NCI-H146 treated with DMSO at 0.1 percent for 48 hours (cell line): ENCODE data around the gene XXYLT1.

Source experiments
- DNase-seq: peaks from one replicate; lab custom pipeline; 2025; ENCODE audit not compliant: unreplicated experiment; lab: John Stamatoyannopoulos, UW

XXYLT1 gene

DNA sequence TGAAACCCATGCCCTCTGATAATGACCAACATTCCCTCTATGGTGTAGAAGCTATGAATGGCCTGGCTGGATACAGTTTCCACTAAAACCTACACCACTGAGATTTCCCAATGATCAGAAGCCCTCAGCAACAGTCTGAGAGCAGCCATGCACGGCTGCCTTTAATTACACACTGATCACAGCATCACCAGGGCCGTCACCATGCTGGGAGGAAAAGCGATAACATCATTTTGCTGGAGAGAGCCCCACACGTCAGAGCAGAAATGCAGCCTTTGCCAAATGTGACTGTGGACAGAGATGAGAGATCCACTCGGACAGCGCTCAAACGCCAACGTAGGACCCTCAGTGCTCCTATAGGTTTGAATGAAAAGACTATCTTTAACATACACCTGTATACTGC lies 135.0 kb downstream of the XXYLT1 start:
- DNase-seq = no peak

DNA sequence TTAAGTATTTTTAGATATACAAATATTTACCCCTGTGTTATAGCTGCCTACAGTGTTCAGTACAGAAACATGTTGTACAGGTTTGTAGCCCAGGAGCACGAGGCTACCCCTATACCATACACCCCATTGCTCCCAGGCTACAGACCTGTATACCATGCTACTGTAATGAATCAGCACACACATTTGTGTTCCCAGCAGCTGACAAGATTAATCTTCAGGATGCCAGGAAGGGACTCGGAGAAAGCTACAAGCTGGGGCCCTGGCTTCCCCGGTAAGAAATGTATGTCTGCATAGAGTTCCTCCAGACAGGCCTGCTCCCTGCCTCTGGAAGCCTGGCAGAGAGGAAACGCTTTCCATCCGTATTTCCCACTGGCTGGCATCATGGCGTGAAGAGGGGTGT lies 136.5 kb downstream of the XXYLT1 start:
- no peak for DNase-seq

DNA sequence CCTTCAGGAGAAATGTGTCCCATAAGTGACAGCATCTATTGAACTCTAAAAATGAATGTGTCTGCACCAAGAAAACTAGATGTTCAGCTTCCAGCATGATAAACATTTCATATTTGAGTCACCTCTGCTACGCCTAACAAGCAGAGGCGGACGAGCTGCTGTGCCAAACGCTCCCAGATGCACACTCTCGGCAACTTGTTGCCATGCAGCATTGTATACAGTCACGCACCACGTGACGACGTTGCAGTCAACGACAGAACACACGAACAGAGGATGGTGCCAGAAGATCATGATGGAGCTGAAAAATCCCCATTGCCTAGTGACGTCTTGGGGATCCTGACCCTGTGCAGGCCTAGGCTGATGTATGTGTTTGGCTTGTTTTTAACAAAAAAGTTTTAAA lies 137.5 kb downstream of the XXYLT1 start:
- DNase-seq = no peak

DNA sequence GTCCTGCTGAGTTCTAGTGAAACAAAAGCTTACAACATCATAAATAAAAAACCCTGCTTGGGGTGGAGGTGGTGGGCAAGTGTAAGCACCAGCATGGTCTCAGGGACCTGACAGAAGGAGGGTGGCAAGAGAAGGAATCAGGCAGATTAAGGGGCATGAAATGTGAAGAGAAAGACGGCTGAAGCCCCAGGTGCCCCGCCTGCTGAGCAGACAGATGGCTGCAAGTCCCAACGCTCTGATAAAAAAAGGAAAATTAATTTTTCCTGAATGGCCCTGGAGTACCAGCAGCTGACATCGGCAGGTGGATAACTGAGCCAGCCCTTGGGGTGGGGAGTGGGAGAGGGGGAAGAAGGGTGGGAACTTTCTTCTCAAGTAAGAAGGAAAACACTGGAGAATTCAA lies 137.9 kb downstream of the XXYLT1 start:
- DNase-seq = no peak

DNA sequence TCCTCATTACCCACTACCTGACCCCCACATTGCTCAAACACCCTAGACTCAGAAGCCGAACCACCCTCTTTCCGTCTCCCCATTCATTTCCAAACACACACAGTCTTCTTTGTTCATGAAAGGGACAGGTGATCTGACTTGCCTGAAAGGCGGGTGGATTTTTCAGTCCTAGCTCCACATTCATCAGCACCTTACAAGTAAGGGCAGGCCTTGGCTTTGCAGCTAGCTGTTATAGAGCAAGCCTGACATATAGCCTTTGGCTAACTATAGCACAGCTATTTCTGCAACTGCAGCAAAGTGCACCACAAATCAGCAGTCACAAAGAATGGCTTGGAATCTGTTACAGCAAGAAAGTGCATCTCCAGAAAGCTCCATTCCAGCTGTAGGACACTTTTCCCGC lies 139.8 kb downstream of the XXYLT1 start:
- DNase-seq = no peak

DNA sequence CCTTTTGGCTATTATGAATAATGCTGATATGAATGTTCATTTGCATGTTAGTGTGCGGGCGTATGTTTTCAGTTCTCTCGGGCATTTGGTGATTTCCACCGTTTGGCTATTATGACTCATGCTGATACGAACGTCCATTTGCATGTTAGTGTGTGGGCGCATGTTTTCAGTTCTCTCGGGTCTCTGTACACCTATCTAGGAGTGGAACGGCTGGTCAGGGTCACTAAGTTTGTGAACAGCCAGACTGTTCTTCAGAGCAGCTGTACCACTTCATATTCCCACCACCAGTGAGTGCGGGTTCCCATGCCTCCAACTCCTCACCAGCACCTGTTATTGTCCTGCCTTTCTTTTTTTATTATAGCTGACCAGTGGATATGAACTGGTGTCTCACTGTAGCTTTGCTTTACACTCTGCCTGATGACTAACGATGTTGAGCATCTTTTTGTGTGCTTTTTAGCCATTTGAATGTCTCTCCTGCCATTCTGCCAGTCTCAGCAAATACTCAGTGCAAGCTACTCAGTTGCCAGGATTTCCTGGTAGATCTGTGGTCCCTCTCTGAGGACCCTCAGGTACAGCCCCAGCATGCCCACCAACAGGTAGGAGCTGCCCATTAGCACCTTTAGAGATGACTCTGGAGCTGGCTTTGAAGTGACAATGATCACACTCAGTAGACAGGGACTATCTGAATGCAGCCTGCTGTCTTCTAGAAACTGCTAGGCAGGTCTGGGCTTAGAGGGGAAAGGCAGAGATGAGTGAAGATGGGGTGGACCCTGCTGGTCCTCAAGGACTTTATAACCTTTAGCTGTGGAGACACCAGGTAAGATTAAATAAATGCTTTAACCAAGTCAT lies 141.1 kb downstream of the XXYLT1 start:
- DNase-seq = no peak

DNA sequence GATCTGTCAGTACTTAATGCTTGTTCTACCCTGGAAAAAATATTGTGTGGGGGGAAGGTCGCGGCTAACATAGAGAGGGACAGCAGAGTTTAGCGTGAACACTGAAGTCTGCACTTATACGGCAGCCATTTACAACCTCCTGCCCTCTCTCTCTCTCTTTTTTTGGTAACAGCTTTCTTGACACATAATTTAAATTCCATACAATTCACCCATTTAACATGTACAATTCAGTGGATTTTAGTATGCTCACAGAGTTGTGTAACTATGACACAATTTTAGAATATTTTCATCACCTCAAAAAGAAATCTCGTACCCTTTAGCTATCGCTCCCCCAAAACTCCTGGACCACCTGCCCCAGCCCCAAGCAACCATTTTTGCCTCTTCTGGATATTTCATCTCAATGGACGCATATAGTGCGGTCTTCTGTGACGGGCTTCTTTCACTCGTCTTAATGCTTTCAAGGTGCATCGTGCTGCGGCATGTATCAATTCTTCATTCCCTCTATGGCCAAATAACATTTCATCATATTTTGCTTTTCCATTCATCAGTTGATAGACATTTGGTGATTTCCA lies 141.8 kb downstream of the XXYLT1 start:
- no peak for DNase-seq

DNA sequence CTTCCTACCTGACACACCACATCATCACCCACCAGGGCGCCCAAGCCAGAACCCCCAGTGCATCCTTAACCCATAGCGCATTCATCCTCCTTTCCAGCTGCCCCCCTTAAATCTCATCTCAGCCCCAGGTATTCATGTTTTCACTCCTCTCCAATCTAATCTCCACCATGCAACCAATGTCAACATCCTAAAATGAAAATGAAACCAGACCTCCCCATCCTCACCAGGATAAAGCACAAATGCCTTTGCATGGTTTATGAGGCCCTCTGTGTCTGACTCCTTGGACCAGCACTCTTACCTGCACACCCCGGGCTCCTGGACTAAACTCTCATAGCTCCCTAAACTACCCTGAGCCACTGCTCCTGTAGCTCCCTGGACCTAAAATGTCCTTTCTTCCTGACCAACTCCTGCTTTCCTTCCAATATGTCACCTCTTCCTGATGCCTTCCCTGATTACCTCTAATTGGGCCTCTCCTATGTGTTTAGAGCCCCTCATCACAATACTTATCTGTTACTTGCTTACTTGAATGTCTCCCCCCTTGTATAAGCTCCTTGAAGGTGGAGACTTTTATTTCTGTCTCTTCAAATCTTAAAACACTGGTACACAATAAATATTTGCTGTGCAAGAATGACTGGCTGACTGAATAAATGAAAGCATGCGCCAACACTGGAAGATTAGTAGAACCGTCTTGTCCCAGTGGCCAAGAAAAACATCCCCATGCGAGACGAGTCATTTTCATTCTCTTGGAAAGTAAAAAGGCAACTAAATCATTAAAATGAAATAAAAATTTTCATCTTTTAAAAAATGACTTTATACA lies 142.5 kb downstream of the XXYLT1 start:
- DNase-seq = no peak

DNA sequence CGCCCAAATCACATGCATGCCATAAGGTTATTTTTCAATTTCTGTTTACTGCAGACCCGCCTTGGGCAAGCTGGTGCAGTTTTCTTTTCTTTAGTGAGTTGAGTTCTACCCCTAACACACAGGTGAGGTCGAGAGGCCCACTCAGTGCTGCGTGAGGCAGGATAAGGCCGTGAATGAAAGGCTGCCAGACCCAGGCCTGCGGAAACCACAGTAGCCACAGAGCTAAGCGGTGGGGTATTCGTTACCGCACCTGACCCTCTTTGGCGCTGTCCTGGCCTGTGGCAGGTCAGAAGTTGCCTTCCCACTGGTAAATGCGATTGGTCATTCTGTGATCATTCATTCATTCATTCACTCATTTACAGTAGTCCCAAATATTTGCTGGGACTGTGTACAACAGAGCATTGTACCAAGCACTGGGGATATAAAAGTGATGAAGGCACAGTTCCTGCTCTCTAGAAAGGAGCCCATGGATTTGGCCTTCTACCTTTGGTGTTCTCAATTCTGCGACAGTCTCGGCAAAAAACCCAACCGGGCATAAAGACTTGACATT lies 144.8 kb downstream of the XXYLT1 start:
- no peak for DNase-seq

DNA sequence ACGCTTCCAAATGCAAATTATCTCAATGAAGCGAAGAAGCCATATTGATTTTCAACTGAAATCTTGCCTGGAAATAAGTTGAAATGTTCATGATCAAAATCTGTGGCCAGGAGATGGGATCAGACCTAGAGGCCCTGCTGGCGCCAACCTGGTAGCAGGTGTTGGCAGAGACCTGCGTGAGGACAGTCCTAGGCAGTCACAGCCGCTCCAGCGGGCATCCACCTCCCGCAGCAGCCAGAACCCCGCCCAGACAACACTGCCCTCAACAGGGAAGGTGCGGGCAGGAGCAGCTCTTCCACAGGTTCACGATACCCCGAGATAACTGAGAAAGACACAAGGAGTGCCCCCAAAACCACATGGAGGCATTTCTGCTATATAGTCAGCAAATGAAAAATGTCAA lies 145.3 kb downstream of the XXYLT1 start:
- no peak for DNase-seq

DNA sequence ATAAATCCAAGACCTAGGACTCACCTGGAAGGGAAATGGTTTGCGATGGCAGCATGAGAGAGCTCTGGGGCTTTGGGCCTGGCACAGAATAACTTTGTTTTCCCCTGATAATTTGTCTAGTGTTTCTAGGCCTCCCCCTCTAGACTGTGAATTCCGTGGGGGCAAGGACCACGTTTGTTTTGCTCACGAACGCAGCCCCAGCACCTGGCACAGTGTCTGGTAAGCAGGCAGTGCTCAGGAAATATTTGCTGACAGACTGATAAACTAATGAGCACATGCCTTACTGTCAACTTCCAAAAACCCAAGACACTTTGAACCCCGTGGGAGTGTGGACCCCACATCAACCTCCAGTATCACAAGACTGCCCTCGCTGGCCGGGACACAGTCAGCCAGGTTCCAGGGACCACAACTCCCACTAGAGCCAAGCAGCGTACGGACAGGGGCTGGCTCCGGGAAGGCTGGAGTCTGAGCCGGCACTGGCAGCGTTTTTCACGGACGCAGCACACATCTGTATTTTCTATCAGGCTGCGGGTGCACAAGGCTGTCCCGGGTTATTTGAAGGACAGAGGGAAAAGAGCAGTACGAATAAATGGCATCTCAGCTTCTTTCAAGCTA lies 146.5 kb downstream of the XXYLT1 start:
- DNase-seq = no peak

DNA sequence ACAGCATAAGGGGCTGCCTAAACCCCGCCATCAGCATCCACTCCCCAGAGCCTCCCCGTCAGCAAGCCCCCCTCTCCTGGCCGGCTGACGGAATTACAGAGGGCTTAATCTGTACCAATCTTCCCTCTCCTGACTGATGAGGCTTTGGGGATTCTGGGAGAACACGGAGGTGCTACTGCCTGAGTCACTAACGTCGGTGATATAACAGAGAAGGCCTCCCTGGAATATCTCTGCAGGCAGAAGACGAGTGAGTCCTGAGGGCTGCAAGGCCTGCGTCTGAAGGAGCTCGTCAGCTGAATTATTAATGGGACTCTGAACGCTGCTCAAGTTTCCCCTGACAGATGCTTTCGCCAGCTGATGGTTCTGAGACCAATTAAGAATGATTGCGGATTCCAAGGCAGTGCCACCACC lies 147.7 kb downstream of the XXYLT1 start:
- DNase-seq = no peak

DNA sequence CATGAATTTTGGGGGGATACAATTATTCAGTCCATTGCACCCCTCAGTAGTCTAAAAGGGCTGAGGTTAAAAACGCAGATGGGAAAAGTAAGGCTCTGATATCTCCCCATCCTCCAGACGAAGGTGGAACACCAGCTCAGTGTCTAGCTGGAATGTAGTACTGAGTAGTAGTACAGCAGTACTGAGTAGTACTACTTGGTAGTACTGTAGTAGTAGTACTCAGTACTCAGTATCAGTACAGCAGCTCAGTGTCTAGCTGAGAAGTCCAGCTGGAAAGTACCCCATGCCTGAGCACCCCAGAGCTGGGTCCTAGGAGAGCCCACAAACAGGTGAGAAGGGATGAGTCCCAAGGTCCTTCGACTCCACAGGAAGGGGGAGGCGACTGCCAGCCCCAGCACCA lies 148.7 kb downstream of the XXYLT1 start:
- no peak for DNase-seq

DNA sequence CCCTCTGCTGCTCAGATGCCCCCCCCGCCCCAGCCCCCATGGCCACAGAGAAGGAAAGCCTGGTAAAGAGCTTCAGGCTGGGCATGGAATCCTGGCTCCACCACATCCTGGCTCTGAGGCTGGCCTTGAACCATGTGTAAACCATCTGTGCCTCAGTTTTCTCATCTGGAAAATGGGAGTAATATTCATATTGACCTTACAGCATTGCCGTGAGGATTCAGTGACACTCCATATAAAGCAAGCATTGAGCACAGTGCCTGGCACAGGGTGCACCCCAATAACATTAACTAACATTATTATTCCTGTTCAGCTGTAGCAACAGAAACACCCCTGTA lies 150.7 kb downstream of the XXYLT1 start:
- DNase-seq = no peak

DNA sequence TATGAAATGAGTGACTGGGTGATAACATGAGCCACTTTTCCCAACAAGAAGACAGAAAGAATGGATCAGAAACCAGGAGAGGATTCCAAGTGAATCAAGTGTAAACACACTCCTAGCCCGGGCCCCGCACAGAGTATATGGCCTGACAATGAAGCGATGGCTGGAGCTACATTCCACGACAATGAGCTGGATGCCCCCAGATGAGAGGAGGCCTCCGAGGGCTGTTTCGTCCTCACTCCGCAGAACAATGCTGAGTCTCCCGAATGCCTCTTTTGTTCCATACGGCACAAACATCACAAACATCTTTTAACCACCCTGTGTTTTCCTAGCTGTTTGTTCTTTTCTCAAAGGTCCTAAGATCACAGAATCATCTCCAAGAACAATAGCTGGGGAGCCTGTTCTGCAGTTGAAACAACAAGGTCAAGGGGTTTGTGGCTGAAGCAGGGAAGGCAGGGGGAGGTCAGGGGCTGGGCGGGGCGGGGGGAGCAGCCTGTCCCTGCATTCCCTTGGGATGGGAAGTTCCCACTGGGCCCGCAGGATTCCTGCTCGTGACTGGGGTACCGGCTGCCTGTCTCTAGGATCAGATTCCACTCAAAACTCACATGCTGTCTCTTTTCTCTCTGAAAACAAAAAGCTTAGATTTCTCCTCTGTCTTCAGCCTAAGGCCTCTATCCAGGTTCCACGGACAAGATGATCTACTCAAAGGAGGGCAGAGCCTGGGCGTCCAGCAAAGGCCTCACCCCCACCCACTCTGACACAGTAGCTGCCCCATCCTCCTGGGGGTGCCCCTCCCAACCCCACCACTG lies 151.3 kb downstream of the XXYLT1 start:
- no peak for DNase-seq

DNA sequence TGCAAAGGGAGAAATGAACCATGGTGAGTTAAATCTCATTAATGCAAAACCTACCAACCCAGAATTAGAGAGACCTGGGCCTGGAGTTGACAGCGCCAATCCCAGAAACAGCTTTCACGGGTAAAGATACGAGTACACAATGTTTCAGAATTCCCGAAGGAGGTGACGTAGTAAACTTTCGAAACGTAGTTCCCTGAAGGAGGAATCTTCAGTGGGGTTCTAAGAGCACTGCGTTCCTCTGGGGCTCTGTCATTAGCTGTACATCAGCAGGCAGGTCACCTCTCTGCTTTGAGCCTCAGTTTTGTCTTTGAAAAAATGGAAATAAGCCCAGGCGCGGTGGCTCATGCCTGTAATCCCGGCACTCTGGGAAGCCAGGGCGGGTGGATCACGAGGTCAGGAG lies 152.3 kb downstream of the XXYLT1 start:
- DNase-seq = no peak

DNA sequence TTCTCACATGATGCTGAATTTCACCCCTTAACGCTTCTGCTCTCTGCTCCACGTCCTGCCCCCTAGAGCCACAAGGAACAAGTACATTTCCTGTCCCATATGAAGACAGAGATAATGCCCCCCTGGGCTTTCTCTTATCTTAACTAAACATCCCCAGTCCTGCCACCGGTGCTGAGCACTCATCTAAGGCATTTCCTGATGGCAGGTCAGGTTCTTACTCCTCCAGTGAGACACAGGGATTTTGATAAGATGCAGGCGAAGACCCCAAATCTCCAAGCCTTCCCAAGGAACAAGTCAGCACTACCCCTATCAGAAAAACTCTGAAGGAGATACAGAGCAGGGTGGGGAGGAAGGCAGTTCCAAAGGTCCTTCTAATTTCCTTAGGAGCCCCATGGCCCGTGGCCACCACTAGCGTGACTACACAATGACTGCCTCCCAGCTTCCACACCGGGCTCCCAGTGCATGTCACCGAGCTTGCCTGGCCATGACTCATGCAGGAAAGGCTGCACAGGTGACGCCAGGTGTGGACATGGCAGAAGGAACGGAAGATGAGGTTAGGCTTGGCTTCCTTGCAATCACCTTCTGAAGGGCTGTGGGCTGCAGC lies 152.9 kb downstream of the XXYLT1 start:
- DNase-seq = no peak

DNA sequence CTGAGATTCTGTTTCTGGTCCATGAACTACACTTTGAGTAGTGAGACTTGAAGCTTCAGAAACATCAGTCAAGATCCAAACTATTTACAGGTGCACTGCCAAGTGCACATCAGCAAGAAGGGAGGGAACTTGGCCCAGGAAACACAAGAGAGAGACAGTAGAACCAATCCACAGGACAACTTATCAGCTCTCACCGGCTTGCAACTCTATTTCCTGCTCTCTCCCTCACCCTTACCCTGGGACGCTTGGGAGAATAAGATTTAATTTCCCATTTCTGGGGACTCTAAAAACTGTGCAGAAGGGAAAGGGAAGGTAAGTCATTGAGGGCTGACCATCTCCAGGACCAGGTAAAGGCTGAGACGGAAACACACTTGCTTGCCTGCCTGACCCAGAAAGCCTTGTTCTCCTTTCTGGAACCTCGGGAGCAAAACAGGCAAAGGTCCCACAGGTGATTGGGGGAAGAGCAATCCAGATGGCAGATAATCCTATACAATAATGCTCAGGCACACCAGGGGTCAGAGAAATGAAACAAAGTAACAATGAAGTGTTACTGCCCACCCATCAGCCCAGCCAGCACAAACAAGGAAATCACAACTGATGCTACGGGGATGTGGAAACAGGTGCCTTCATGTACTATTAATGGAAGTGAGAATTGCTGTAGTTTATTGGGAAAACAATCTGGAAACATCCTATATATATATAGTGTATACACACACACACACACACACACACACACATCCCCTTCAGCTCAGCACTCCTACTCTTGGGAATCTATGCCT lies 154.4 kb downstream of the XXYLT1 start:
- DNase-seq = peak; percentile 47

DNA sequence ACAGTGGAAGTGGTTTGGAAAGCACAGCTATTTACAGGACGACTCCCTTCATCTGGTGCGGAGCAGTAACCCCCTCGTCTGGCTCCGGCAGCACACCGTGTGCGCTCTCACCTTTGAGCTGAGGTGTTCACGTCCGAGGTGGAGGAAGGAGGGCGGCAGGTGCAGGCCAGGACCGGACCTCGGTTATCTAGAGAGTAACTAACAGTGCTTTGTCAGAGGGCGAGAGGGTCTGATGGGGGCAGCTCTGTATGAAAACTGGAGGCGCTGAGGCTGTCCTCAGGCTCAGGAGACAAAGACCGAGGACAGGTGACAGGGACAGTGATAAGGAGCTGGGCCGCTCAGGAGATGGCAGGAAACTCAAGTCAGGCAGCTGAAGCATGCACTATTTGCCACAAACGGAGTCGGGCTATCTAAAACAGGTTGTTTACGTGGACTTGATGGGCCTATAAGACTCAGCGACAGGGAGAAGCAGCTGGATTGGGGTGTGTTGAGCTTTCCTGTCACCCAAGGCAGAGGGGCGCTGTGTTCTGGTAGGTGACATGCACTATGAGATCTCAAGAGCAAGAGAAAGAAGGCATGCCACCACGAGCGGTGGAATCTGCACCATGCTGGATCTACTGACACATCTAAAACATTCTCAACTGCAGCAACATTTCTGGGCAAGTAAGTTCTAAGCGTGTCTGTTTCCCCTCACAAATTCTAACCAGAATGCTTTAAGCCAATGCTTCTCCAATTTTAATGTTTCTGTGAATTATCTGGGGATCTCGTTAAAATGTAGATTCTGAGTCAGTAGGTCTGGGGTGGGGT lies 155.2 kb downstream of the XXYLT1 start:
- DNase-seq = no peak
